ENCODE results near the gene LIPC.

The LIPC gene

GRCh38 chr15:58517682-58518525 lies 86.1 kb downstream of the LIPC start:
- DNase-seq (ENCODE audit: low spot score), result peak; percentile 85

DNA sequence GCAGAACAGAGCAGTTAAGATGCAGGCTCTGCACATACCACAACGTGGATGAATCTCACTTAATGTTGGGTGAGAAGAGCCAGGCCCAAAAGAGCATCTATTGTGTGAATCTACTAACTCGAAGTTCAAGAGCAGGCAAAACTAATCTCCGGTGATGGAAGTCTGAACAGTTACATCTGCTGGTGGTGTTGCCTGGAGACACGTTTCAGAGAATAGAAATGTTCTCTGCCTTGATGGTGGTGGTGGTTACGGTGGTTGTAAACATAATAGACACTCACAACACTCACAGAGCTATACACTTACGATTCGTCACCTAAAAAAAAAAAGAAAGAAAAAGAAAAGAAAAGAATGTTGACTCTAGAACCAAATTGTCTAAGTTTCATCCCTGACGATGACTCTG lies 86.8 kb downstream of the LIPC start:
- DNase-seq (ENCODE audit: low spot score), result no peak

DNA sequence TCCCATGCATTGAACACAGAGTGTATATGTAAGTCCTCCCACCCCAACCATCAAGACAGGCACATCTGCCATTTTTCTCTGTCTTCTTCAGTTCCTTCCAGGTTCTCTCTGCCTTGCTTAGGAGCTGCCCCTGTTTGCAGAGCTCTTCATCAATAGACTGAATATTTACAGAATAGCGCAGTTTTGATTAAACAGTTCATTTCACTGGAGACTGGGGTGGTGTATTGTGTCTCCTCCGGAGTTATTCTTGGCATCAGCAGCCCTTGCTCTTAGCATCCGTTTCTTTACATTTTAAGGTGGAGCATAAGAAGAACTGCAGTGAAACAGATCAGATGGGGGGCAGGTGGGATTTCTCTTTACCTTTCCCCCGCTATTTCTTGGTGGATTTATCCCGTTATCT lies 87.7 kb downstream of the LIPC start:
- DNase-seq (ENCODE audit: low spot score), result no peak

DNA sequence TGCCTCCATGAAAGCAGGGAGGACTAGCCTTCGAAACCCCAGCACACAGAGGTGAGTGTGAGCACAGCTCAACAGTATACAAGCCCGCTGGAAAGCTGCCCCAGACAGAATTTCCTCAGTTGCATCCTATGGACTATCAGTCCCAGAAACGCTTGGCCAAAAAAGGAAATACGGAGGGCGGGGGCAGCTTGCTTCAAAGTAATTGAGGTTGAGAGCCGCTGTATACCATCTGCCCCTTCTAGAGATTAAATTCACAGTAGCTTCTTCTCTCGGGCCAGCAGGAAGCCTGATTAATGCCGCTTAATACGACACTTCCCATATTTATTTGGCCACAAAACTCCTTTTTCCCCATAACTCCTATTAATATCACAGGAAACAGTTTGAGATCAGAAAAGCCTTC lies 88.7 kb downstream of the LIPC start:
- DNase-seq (ENCODE audit: low spot score), result no peak

DNA sequence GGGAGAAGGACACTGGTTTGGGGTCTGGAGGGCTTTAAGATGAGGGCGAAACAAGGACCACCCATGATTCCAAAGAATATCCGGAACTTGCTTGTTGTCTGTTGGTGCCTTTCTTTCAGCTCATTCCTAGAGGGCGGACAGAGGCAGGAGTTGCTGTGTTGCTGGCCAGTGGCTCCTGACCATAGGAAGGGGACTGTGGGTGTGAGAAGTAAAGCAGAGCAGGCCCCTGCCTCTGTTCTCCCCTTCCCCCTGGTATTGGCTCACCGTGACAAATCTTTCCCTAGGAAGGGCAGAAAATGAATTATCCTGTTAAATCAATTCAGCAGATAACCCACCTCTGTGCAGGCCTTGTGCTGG lies 89.1 kb downstream of the LIPC start:
- no peak for DNase-seq (ENCODE audit: low spot score)

DNA sequence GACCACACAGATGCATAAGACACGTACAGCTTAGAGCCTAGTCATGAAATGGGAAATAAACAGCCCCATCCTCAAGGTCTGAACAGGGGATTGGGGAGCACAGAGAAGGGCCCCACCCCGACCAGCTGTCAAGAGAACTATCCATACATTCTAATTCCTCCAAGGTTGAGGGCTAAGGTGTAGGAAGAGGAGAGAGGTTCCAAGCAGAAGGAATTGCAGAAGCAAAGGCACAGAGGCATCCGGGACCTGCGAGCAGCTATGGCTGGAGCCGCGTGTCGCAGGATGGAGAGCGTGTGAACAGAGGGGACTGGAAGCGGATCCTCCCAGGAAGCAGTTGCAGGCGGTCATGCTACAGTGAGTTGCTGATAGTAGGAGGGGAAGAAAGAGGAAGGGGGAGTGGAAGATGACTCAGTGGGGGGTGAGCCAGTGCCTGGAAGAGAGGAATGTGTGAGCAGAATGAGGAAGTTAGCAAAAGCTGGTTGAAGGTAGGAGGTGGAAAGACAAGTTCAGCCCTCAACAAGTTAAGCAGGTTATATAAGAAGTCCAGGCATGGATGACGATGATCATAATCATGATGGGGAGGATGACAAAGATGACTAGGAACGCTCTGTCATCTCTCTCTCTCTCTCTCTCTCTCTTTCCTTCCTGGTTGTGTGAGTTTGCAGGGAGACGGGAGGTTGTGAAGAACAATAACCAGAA lies 89.7 kb downstream of the LIPC start:
- DNase-seq (ENCODE audit: low spot score), result peak; percentile 72

- DNase-seq (ENCODE audit: low spot score), result peak; percentile 81
Measured at GRCh38 chr15:58522391-58522790, 90.6 kb downstream of the LIPC start.

DNA sequence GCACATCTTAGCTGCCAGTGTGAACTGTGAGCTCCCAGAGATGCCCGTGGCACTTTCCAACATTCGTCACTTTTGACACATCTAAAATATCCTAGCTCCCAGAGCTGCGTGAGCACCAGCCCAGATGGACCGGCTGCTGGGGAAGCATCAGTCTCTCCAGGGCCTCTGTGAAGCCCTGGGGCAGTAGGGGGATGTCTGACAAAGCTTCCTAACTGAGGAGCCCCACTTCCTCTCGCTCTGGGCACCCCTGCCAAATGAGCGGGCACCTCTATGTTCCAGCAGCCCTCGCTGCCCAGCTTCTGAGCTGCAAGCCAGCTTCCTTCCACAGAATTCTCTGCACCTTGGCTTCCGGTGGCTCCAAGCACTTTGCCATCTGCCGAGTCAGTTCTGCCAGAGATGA lies 91.1 kb downstream of the LIPC start:
- DNase-seq (ENCODE audit: low spot score), result peak; percentile 39

DNA sequence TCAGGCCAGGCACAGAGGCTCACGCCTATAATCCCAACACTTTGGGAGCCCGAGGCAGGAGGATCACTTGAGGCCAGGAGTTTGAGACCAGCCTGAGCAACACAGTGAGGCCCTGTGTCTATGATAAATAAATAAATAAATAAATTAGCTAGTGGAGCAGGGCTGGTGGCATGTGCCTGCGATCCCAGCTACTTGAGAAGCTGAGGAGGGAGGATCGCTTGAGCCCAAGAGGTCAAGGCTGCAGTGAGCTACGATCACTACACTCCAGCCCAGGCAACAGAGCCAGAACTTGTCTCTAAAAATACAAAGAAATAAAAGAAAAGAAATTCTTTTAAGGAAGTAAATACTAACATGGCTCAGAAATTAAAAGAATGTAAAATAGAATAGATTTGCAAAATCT lies 91.8 kb downstream of the LIPC start:
- DNase-seq (ENCODE audit: low spot score), result no peak

DNA sequence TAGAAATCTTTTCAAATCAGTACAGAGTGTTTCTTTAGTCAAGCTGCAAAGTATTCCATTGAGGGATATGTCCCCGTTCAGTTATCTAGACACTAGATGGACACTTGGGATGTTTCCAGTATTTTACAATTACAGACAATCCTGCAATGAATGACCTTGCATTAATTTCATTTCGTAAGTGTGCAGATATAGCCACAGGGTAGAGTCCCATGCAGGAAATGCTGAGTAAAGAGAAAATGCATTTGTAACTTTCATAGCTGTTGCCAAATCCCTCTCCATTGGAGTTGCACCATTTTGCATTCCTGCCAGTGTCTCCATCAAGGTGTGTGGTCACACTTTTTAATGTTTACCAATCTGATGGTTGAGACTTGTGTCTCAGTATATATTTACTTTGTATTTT lies 92.5 kb downstream of the LIPC start:
- no peak for DNase-seq (ENCODE audit: low spot score)

- no peak for DNase-seq (ENCODE audit: low spot score)
Measured at GRCh38 chr15:58525991-58526421, 94.2 kb downstream of the LIPC start.

DNA sequence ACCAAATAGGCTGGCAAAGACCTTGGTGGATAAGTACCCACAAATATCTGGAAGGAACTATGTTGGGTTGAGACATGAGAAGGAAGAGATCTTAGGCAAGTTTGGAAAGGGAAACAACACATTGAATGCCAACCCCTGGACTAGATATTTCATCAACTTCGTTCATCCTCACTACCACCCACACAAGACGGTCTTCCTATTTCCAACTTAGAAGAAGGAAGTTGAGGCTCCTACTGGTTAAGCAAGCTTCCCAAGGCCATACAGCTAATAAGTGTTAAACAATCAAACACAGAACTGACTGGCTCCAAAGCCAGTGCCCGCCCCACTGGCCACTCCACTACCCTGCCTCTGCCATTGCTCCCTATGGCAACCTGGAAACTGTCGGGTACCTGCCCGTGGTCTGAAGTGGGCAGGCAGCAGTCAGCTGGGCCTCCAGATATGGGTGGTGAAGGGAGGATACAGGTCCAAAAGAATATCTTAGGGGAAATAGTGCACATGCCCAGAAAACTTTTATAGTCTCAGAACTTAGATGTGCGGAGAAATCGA lies 94.9 kb downstream of the LIPC start:
- peak; percentile 83 for DNase-seq (ENCODE audit: low spot score)

- no peak for DNase-seq (ENCODE audit: low spot score)
Measured at GRCh38 chr15:58527573-58528187, 95.9 kb downstream of the LIPC start.

GRCh38 chr15:58528188-58528870 lies 96.5 kb downstream of the LIPC start:
- no peak for DNase-seq (ENCODE audit: low spot score)

DNA sequence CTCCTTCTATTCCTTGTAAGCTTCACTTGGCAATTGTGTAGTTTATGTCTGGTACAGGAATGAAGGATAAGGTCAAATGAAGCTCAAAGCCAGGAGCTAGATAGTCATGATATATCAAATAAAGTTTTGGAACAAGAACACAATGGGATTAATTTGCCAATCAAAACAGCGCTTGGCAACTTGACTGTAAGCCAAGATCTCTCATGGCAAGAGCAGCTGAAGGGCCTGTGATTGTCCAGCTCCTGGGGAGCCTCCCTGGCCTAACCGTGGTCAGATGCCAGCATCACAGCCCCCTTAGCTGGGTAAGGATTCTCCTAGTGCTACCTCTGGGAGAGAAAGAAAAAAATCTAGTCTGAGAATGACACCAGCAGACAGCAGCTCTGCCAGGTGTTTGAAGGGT lies 97.2 kb downstream of the LIPC start:
- no peak for DNase-seq (ENCODE audit: low spot score)

- DNase-seq (ENCODE audit: low spot score), result no peak
Measured at GRCh38 chr15:58530056-58530590, 98.3 kb downstream of the LIPC start.

GRCh38 chr15:58532126-58532525 lies 100.3 kb downstream of the LIPC start:
- DNase-seq (ENCODE audit: low spot score), result no peak

GRCh38 chr15:58534556-58534955 lies 102.8 kb downstream of the LIPC start:
- no peak for DNase-seq (ENCODE audit: low spot score)

DNA sequence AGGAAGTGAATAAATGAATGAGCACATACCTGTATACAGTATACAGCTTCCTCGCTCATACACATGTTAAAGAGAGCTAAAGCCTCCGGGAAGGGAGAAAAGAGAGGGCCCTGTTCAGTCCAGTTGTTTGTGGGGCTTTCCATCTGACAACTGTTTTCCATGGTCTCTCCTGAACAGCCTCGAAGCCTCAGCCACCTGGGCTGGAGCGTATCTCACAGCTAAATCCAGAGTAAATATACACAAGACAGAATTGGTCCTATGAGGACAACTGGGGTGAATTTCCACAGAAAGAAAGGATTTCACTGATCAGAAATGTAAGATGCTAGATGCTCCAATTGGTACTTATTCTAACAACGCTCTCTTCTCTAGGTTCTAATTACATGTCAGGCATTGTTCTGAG lies 103.5 kb downstream of the LIPC start:
- DNase-seq (ENCODE audit: low spot score), result no peak

DNA sequence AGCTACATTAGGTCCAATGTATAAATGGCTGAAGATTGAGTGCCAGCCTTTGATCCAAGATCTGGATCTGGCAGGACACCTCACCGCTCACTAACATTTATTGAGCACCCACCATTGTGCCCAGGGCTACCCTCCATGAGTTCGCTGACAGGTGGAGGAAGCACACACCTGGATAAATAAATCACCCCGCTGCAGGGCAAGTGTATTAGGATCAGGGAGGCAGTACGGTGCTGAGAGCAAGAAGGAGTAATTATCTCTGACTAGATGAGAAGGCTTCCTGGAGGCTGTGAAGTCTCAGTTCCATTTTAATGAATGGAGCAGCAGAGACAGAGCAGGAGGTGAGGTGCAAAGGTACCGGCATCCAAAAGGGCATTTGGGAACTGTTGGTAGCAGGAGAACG lies 104.1 kb downstream of the LIPC start:
- no peak for DNase-seq (ENCODE audit: low spot score)

DNA sequence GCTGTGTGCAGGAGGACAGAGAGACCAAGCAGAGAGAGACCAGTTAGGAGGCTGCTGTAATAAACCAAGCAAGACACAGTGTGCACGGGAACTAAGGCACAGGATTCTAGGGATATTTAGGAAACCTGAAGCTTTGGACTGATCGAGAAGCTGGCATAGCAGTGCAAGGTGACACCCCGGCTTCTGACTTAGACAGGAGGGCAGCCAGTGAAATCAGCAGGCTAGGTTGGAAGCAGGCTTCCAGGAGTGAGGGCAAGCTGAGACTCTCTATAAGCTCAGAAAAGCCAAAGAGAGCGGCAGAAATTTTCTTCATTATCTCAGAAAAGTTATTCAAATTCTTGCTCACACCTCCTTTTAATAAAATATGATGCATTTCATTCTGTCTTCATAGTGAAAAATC lies 104.6 kb downstream of the LIPC start:
- no peak for DNase-seq (ENCODE audit: low spot score)

GRCh38 chr15:58537033-58537432 lies 105.2 kb downstream of the LIPC start:
- no peak for DNase-seq (ENCODE audit: low spot score)
